ENCODE results near the gene NOD1. TPM values are rescaled to one million over a fixed set of nuclear protein-coding genes. Genes with fewer than 3 reads are reported as not detected.
"Not testable (repeated sequence)": the region's sequence is repeated elsewhere in the genome, so short reads cannot be mapped to it uniquely, and the experiment has no call there.

The NOD1 gene
- total RNA-seq, 2 experiments from 2014 or later, result 9.2 to 11.8 TPM

- ChIA-PET CTCF (interaction anchor here (0.9 kb wide), 1 partner anchor 314 kb away, joined by 3 read pairs; no protein-coding TSS in a partner anchor), POLR2A (no interaction called here)
These were observed 50.1 kb downstream of the NOD1 start for GRCh38 chr7:30428246-30429155.

- CTCF ChIA-PET, result no interaction called here
- POLR2A ChIA-PET, result no interaction called here
These were observed 51.1 kb downstream of the NOD1 start for GRCh38 chr7:30427296-30428070.

DNA sequence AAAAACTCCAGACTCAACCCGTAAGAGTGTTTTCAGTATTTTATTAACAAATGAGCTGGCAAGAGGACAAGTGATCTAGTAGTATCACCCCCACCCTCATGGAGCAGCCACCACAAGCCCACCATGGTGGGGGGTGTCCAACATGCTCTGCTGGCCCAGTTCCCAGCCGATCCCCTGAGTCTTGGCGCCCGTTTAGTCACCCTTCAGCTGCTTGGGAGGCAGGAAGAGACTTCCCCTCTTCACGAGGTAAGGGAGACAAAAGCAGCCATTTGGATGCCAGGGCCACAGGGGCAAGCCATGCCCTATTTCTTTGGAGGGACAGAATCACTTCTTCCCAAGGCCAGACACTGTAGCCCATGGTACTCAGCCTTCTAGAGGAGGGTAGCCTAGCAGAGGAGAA is 54.1 kb downstream of the NOD1 start:
- ChIA-PET CTCF (no interaction called here), POLR2A (no interaction called here)

- POLR2A ChIA-PET, result no interaction called here
- CTCF ChIA-PET, result interaction anchor here (1.0 kb wide), 1 partner anchor 11 kb away, joined by 3 read pairs; no protein-coding TSS in a partner anchor
These were observed 54.6 kb downstream of the NOD1 start for GRCh38 chr7:30423788-30424505.

DNA sequence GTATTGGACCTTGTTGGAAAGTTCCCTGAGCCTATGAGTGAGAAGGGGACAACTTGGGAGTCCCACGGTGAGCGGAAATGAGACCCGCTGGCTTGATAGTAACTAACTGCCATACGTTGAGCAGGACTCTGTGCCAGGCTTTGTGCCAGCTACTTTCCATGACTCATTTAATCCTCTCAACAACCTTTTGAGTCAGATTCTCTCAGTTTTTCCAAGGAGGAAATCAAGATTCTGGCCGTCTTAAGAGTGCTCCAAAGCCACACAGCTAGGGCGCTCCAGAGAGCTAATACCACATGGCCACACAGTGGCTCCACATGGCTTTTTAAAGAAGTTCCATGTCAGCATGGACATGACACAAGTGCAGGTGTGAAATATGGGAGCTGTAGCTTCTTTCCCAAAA is 55.7 kb downstream of the NOD1 start:
- ChIA-PET CTCF (interaction anchor here (0.6 to 1.0 kb wide), 2 partner anchors 10 to 274 kb away, joined by 3 read pairs; no protein-coding TSS in a partner anchor), POLR2A (no interaction called here)

DNA sequence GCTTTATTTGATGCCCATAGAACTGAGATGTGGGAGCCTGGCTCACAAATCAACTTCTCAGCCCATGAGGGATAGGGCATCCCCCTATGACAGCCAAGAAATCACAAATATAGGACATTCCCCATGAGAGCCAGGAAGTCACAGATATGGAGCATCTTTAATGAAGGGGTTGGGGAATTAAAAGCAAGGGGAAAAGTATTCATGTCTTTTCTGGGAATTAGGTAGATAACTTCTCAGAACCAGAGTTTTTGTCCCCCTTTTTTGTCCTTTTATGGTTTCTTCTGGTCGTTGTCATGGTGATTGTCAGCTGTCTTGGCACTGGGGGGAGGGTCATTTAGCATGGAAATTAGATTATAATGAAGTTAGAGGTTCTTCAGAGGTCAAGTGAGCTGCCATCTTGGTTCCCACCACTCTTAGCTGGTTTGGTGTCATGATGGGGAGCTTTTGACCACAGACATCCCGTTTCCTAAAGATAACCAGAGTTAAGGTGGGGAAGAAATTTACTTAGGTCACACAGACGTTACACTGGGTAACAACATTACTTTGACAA is 56.9 kb downstream of the NOD1 start:
- ChIA-PET POLR2A (no interaction called here), CTCF (no interaction called here)

GRCh38 chr7:30420662-30421061 is 57.9 kb downstream of the NOD1 start:
- POLR2A ChIA-PET, result no interaction called here
- CTCF ChIA-PET, result no interaction called here

DNA sequence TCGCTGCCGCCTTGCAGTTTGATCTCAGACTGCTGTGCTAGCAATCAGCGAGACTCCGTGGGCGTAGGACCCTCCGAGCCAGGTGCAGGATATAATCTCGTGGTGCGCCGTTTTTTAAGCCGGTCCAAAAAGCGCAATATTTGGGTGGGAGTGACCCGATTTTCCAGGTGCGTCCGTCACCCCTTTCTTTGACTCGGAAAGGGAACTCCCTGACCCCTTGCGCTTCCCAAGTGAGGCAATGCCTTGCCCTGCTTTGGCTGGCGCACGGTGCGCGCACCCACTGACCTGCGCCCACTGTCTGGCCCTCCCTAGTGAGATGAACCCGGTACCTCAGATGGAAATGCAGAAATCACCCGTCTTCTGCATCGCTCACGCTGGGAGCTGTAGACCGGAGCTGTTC is 58.5 kb downstream of the NOD1 start:
- CTCF ChIA-PET, POLR2A ChIA-PET: not testable (repeated sequence)

DNA sequence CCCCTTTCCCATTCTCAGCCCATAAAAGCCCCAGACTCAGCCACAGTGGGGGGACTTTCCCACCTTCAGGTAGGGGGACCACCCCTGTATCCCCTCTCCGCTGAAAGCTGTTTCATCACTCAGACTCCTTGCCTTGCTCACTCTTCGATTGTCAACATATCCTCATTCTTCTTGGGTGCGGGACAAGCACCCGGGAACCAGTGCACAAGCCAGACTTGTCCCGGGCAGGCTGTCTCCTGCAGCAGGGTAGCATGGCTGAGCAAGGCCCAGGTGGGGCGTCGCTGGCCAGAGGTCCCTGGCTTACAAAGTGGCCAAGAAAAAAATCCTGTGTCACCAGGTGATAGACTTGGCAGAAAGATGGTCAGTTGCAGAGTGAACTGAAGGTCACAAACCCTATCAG is 64.7 kb downstream of the NOD1 start:
- POLR2A ChIA-PET, result no interaction called here
- CTCF ChIA-PET, result no interaction called here

DNA sequence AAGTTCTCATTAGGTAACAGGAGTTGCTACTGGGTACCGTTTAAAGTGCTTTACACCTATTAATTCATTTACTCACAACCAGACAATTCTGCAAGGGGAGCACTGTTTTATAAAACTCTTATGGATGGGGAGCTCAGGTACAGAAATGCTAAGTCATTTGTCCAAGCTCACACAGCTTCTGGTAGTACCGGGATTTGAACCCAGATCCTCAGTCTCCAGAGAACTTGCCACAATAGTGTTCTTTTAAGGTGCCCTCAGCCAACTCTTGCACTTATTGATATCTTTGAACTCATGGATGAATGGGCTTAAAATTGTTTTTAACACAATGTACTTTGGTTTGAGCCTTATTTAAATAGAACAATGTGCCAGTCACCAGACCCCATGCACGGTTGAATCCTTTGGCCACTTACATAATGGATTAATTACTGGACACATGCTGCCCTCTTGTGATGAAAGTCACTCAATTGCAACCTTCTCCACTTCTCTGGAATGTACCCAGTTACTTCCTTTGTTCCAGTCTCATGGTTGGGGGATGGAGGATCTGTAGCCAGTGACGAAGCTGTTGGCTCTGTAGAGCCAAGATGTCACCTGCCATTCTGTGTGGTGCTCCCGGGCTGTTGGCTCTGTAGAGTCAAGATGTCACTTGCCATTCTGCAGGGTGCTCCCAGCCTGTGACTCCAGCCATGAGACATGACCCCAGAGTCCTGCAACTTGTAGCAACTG is 65.6 kb downstream of the NOD1 start:
- ChIA-PET POLR2A (no interaction called here), CTCF (interaction anchor here (0.7 to 1.4 kb wide), 2 partner anchors 10 to 137 kb away, joined by 3 read pairs; no protein-coding TSS in a partner anchor)

DNA sequence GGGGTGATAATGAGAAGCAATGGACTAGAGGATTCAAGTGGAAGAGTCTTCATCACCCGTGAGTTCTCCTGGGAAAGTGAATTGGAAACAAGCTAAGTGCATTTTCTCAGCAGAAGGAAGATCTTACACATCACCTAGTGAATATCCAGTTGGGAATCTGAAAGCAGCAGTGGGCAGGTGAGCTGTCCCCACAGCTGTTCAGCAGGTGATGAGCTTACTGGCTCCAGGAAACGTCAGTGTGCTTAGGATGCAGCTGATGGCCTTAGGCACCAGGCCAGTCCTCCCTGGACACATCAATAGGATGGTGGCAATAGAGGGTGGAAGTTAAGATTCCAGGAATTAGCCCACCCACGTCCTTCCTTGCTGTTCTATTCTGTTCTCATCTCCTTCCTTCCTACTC is 66.7 kb downstream of the NOD1 start:
- ChIA-PET POLR2A (interaction anchor here (0.6 kb wide), 1 partner anchor 132 kb away, joined by 3 read pairs; no protein-coding TSS in a partner anchor), CTCF (interaction anchor here (1.4 kb wide), 1 partner anchor 136 kb away, joined by 3 read pairs; no protein-coding TSS in a partner anchor)

DNA sequence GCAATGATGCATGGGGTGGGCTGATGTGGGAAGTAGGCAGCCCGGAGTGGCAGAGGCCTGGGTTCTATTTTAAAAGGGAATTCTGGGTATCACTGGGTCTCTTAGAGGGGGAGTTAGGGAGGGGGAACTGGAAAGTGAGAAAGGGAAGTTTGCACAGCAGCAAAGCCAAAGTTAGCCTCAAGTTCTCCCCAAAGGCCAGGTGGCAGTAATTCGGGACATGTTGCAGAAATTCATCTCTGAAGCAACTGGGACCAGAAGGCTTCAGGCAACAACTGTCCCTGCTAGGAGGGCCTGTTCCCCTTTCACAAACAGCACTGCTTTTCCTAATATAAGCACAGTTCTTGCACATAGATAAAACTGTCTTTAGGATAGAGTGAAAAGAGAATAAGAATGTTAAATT is 67.4 kb downstream of the NOD1 start:
- ChIA-PET POLR2A (no interaction called here), CTCF (no interaction called here)

- CTCF ChIA-PET, result interaction anchor here (1.0 kb wide), 1 partner anchor 134 kb away, joined by 3 read pairs; no protein-coding TSS in a partner anchor
- POLR2A ChIA-PET, result no interaction called here
These were observed 71.7 kb downstream of the NOD1 start for GRCh38 chr7:30406664-30407425.

- ChIA-PET POLR2A (no interaction called here), CTCF (no interaction called here)
These were observed 73.4 kb downstream of the NOD1 start for GRCh38 chr7:30405179-30405578.

DNA sequence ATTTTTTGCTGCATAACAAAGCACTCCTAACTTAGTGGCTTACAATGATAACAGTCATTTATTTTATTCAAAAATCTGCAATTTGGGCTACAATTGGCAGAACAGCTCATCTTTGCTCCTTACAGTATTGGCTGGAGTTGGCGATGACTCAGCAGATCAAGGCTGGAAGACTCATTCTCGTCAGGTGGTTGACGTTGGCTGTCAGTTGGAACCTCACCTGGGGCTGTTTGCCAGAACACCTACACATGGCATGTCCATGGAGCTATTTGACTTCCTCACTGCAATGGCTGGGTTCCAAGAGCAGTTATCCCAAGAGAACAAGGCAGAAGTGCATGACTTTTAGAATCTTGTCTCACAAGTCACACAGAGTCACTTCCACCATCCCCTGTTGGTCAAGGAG is 75.1 kb downstream of the NOD1 start:
- CTCF ChIA-PET, result interaction anchor here (0.9 kb wide), 1 partner anchor 146 kb away, joined by 4 read pairs; no protein-coding TSS in a partner anchor
- POLR2A ChIA-PET, result no interaction called here

- CTCF ChIA-PET, result no interaction called here
- POLR2A ChIA-PET, result no interaction called here
These were observed 82.2 kb downstream of the NOD1 start for GRCh38 chr7:30396389-30396788.

GRCh38 chr7:30395676-30396075 is 82.9 kb downstream of the NOD1 start:
- CTCF ChIA-PET, result no interaction called here
- POLR2A ChIA-PET, result no interaction called here

GRCh38 chr7:30391806-30392205 is 86.8 kb downstream of the NOD1 start:
- POLR2A ChIA-PET, result no interaction called here
- CTCF ChIA-PET, result no interaction called here

Data from activated CD8-positive, alpha-beta memory T cell treated with anti-CD3 and anti-CD28 coated beads for 36 hours (primary cell).